Measurements from ENCODE around the gene DUS2.
"Not testable (repeated sequence)": the region's sequence is repeated elsewhere in the genome, so short reads cannot be mapped to it uniquely, and the experiment has no call there.

DUS2 gene

GRCh38 chr16:68022728-68023537, at the start of gene DUS2, which contains the start of gene DDX28:
Gene DUS2 (plus strand): TSS chr16:68023284. CDS start chr16:68038024, 14,740 bp downstream.
Gene DDX28 (minus strand): TSS chr16:68023232. CDS start chr16:68023202, 30 bp downstream.
- peak; percentile 86 for DNase-seq

GRCh38 chr16:67975321-67976105, 47.6 kb upstream of the DUS2 start:
- DNase-seq = no peak

GRCh38 chr16:67976205-67976604, 46.9 kb upstream of the DUS2 start:
- no peak for DNase-seq

- no peak for DNase-seq
These were observed 46.1 kb upstream of the DUS2 start for GRCh38 chr16:67977005-67977404.

- DNase-seq = no peak
These were observed 45.4 kb upstream of the DUS2 start for GRCh38 chr16:67977469-67978227.

GRCh38 chr16:67979955-67980678, 43.0 kb upstream of the DUS2 start, which contains the start of gene DPEP3:
Gene DPEP3 (minus strand): TSS chr16:67980499. CDS start chr16:67980380, 119 bp downstream.
- no peak for DNase-seq

- DNase-seq = no peak
These were observed 40.9 kb upstream of the DUS2 start for GRCh38 chr16:67982011-67982696.

GRCh38 chr16:67986949-67987348, 36.1 kb upstream of the DUS2 start:
- no peak for DNase-seq

GRCh38 chr16:67987460-67988160, 35.5 kb upstream of the DUS2 start:
- no peak for DNase-seq

GRCh38 chr16:67988675-67989074, 34.4 kb upstream of the DUS2 start:
- no peak for DNase-seq

GRCh38 chr16:67989322-67990017, 33.6 kb upstream of the DUS2 start:
- DNase-seq = no peak

GRCh38 chr16:67990018-67990386, 33.1 kb upstream of the DUS2 start:
- DNase-seq = no peak

GRCh38 chr16:67992661-67993206, 30.4 kb upstream of the DUS2 start:
- no peak for DNase-seq

- DNase-seq = peak; percentile 32
These were observed 29.7 kb upstream of the DUS2 start for GRCh38 chr16:67993207-67994039.

GRCh38 chr16:67994040-67994408, 29.1 kb upstream of the DUS2 start:
- not testable (repeated sequence) for DNase-seq

GRCh38 chr16:67995423-67995822, 27.7 kb upstream of the DUS2 start:
- no peak for DNase-seq

GRCh38 chr16:67996666-67997065, 26.4 kb upstream of the DUS2 start:
- no peak for DNase-seq

- DNase-seq = not testable (repeated sequence)
These were observed 24.8 kb upstream of the DUS2 start for GRCh38 chr16:67998231-67998778.

All from NCI-H1092 (cell line).